HepG2 (cell line): Measurements from ENCODE around the gene C9orf85. TPM values are rescaled to one million over a fixed set of nuclear protein-coding genes. Genes with fewer than 3 reads are reported as not detected.

Source experiments
- CEBPB ChIP-seq: IDR thresholded peaks from 2 replicates; pipeline ENCODE4 v1.6.1; 2011; ENCODE audit warnings: low read depth, low read length, improper control_type of control experiment, borderline replicate concordance
- FOSL1 ChIP-seq: sonication (generic); formaldehyde crosslinking; IDR thresholded peaks from 2 replicates; pipeline ENCODE4 v1.9.0; 2021; ENCODE audit warnings: missing genetic modification reagents, borderline replicate concordance
- GZF1 ChIP-seq: sonication (generic); formaldehyde crosslinking; IDR thresholded peaks from 2 replicates; pipeline ENCODE4 v1.5.1; 2020; ENCODE audit warnings: mild to moderate bottlenecking, missing genetic modification reagents
- HDAC2 ChIP-seq: sonication (generic); formaldehyde crosslinking; IDR thresholded peaks from 2 replicates; pipeline ENCODE4 v1.4.0; 2020; ENCODE audit warnings: missing genetic modification reagents
- HIVEP1 ChIP-seq: sonication (generic); formaldehyde crosslinking; IDR thresholded peaks from 2 replicates; pipeline ENCODE4 v1.4.0; 2020; ENCODE audit warnings: mild to moderate bottlenecking, missing genetic modification reagents
- KDM1A ChIP-seq: IDR thresholded peaks from 2 replicates; pipeline ENCODE4 v1.6.1; 2016; ENCODE audit warnings: missing compliant biosample characterization
- MTA1 ChIP-seq: sonication (generic); formaldehyde crosslinking; IDR thresholded peaks from 2 replicates; pipeline ENCODE4 v1.4.0; 2020; ENCODE audit warnings: missing genetic modification reagents, mild to moderate bottlenecking, borderline replicate concordance
- NAIF1 ChIP-seq: sonication (generic); formaldehyde crosslinking; IDR thresholded peaks from 2 replicates; pipeline ENCODE4 v1.5.0; 2020; ENCODE audit warnings: mild to moderate bottlenecking, missing genetic modification reagents, borderline replicate concordance
- PITX1 ChIP-seq: sonication (generic); formaldehyde crosslinking; IDR thresholded peaks from 2 replicates; pipeline ENCODE4 v1.5.1; 2020; ENCODE audit warnings: mild to moderate bottlenecking, missing genetic modification reagents
- RNF2 ChIP-seq: fragments of 450-650 bp; conservative IDR thresholded peaks from 2 replicates; pipeline ENCODE4 v1.6.1; 2016; ENCODE audit warnings: low read depth
- SNAPC2 ChIP-seq: sonication (generic); formaldehyde crosslinking; IDR thresholded peaks from 2 replicates; pipeline ENCODE4 v1.8.1; 2022; ENCODE audit warnings: mild to moderate bottlenecking, missing genetic modification reagents
- SOX13 ChIP-seq, 3 experiments: fragments of 450-650 bp in 1 of 3; sonication (generic) in 1 of 3; formaldehyde crosslinking in 1 of 3; IDR thresholded peaks in 2 of 3; conservative IDR thresholded peaks in 1 of 3; 2 replicates each; pipeline versions ENCODE4 v1.5.0 to v1.6.1; 2016 to 2020; ENCODE audit warnings: antibody characterized with exemption in 1 of 3, mild to moderate bottlenecking in 1 of 3, missing compliant biosample characterization in 1 of 3, missing genetic modification reagents in 1 of 3, moderate library complexity in 1 of 3
- ZFP36 ChIP-seq: fragments of 150-350 bp; IDR thresholded peaks from 2 replicates; pipeline ENCODE4 v1.6.1; 2018; ENCODE audit warnings: borderline replicate concordance, low read length, low read depth; ENCODE audit not compliant: partially characterized antibody
- ZMYM2 ChIP-seq: sonication (generic); formaldehyde crosslinking; IDR thresholded peaks from 2 replicates; pipeline ENCODE4 v1.8.0; 2022; ENCODE audit warnings: mild to moderate bottlenecking, missing genetic modification reagents
- ZNF263 ChIP-seq: sonication (generic); formaldehyde crosslinking; IDR thresholded peaks from 2 replicates; pipeline ENCODE4 v1.4.0; 2020; ENCODE audit warnings: missing genetic modification reagents
- ZNF441 ChIP-seq: sonication (generic); formaldehyde crosslinking; IDR thresholded peaks from 2 replicates; pipeline ENCODE4 v1.7.0; 2021; ENCODE audit warnings: missing genetic modification reagents, borderline replicate concordance
- ZNF460 ChIP-seq: sonication (generic); formaldehyde crosslinking; IDR thresholded peaks from 2 replicates; pipeline ENCODE4 v1.5.1; 2020; ENCODE audit warnings: missing genetic modification reagents, mild to moderate bottlenecking, borderline replicate concordance
- ZNF468 ChIP-seq: sonication (generic); formaldehyde crosslinking; IDR thresholded peaks from 2 replicates; pipeline ENCODE4 v1.8.0; 2022; ENCODE audit warnings: mild to moderate bottlenecking, moderate library complexity, missing genetic modification reagents
- ZNF713 ChIP-seq: sonication (generic); formaldehyde crosslinking; IDR thresholded peaks from 2 replicates; pipeline ENCODE4 v1.4.0; 2020; ENCODE audit warnings: mild to moderate bottlenecking, missing genetic modification reagents
- polyA plus RNA-seq, 8 experiments: library from polyadenylated mRNA; depleted of rRNA in 3 of 8; stranded (reverse) in 7 of 8; unstranded in 1 of 8; fragments of >200 nt; fragmentation: Illumina TruSeq in 4 of 8; extraction: Trizol in 4 of 8; gene quantifications; 2 replicates each; pipeline versions ENCODE4 v1.2.1 to v1.2.3, GENCODE V29; 2011 to 2016; ENCODE audit warnings: low read depth in 4 of 8, missing spikeins in 1 of 8, mixed read lengths in 1 of 8; ENCODE audit not compliant: insufficient read depth in 1 of 8
- total RNA-seq, 5 experiments: library from RNA; depleted of rRNA; stranded (reverse); fragments of >200 nt; fragmentation: Illumina TruSeq; extraction: Trizol; gene quantifications; 2 replicates each; pipeline ENCODE4 v1.2.3, GENCODE V29; 2016; ENCODE audit warnings: low read depth in 1 of 5
- TF ChIP-seq, protein P1 (sequence below): sonication (generic); formaldehyde crosslinking; IDR thresholded peaks from 2 replicates; pipeline ENCODE4 v1.5.0; 2020; ENCODE audit warnings: mild to moderate bottlenecking, missing genetic modification reagents
- TF ChIP-seq, protein P2 (sequence below): sonication (generic); formaldehyde crosslinking; IDR thresholded peaks from 2 replicates; pipeline ENCODE4 v1.4.0; 2020; ENCODE audit warnings: missing genetic modification reagents, borderline replicate concordance
- TF ChIP-seq, protein P3 (sequence below): IDR thresholded peaks from 2 replicates; pipeline ENCODE4 v1.6.1; 2016; ENCODE audit warnings: missing compliant biosample characterization, missing genetic modification reagents, borderline replicate concordance

The C9orf85 gene
- total and polyA plus RNA-seq, 2 of the 13 experiments (the other 11 are each of a cell fraction or from before 2014, with no cell fraction given) = 9.9 to 13.9 TPM

DNA sequence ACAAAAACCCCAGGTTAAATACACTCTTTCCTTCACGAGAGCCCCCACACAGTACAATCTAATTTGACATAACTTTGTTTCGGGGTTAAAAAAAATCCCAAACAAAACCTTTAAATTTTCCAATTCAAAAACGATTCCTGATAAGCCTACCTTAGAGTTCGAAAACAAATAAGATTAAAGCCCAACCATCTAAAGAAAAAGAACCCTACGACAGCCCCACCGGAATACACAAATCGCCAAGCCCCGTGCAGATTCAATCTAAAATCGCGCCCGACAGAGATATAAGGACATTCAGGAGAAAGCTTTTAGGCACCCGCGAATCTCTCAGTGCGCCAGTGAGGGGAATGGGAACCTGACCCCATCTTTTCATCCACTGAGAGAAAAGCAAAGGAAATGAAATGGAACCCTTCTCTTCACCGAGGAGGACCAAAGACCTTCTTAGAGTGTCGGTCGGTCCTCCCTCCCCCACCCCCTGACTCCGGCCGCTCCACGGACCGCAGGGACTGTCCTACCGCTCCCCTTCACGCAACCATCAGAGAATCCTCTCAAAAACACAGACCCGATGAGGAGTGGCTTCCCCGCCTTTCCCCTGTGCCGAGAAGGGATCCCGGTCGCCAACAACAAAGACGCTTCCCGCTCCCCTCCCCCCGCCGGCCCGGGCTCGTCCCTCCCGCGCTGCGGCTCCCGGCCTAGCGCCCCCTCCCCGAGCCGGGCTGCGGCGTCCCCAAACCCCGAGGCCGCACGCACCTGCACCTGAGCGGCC is 1.4 kb upstream of the C9orf85 start (continued):
- TF ChIP-seq HDAC2 (CRISPR knock-in tag) = no peak
- TF ChIP-seq ZNF460 = no peak
- TF ChIP-seq SNAPC2 (CRISPR knock-in tag) = no peak
- TF ChIP-seq, protein P1, sequence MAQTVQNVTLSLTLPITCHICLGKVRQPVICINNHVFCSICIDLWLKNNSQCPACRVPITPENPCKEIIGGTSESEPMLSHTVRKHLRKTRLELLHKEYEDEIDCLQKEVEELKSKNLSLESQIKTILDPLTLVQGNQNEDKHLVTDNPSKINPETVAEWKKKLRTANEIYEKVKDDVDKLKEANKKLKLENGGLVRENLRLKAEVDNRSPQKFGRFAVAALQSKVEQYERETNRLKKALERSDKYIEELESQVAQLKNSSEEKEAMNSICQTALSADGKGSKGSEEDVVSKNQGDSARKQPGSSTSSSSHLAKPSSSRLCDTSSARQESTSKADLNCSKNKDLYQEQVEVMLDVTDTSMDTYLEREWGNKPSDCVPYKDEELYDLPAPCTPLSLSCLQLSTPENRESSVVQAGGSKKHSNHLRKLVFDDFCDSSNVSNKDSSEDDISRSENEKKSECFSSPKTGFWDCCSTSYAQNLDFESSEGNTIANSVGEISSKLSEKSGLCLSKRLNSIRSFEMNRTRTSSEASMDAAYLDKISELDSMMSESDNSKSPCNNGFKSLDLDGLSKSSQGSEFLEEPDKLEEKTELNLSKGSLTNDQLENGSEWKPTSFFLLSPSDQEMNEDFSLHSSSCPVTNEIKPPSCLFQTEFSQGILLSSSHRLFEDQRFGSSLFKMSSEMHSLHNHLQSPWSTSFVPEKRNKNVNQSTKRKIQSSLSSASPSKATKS (CRISPR knock-in tag) = no peak
- TF ChIP-seq PITX1 (CRISPR knock-in tag) = no peak
- no peak for TF ChIP-seq ZFP36
- no peak for TF ChIP-seq FOSL1 (CRISPR knock-in tag)
- no peak for TF ChIP-seq KDM1A (CRISPR knock-in tag)
- TF ChIP-seq HIVEP1 (CRISPR knock-in tag) = no peak
- TF ChIP-seq RNF2 = no peak
- TF ChIP-seq ZNF441 (CRISPR knock-in tag) = no peak
- TF ChIP-seq, protein P2, sequence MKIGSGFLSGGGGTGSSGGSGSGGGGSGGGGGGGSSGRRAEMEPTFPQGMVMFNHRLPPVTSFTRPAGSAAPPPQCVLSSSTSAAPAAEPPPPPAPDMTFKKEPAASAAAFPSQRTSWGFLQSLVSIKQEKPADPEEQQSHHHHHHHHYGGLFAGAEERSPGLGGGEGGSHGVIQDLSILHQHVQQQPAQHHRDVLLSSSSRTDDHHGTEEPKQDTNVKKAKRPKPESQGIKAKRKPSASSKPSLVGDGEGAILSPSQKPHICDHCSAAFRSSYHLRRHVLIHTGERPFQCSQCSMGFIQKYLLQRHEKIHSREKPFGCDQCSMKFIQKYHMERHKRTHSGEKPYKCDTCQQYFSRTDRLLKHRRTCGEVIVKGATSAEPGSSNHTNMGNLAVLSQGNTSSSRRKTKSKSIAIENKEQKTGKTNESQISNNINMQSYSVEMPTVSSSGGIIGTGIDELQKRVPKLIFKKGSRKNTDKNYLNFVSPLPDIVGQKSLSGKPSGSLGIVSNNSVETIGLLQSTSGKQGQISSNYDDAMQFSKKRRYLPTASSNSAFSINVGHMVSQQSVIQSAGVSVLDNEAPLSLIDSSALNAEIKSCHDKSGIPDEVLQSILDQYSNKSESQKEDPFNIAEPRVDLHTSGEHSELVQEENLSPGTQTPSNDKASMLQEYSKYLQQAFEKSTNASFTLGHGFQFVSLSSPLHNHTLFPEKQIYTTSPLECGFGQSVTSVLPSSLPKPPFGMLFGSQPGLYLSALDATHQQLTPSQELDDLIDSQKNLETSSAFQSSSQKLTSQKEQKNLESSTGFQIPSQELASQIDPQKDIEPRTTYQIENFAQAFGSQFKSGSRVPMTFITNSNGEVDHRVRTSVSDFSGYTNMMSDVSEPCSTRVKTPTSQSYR = peak; percentile 83
- no peak for TF ChIP-seq ZMYM2
- no peak for TF ChIP-seq ZNF468 (CRISPR knock-in tag)
- TF ChIP-seq MTA1 (CRISPR knock-in tag) = no peak
- TF ChIP-seq ZNF713 (CRISPR knock-in tag) = no peak
- TF ChIP-seq CEBPB = no peak
- no peak for TF ChIP-seq GZF1 (CRISPR knock-in tag)
- TF ChIP-seq, protein P3, sequence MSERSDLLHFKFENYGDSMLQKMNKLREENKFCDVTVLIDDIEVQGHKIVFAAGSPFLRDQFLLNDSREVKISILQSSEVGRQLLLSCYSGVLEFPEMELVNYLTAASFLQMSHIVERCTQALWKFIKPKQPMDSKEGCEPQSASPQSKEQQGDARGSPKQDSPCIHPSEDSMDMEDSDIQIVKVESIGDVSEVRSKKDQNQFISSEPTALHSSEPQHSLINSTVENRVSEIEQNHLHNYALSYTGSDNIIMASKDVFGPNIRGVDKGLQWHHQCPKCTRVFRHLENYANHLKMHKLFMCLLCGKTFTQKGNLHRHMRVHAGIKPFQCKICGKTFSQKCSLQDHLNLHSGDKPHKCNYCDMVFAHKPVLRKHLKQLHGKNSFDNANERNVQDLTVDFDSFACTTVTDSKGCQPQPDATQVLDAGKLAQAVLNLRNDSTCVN (CRISPR knock-in tag) = no peak
- TF ChIP-seq SOX13 (IDR thresholded peaks at IDR 0.05) = no peak
- TF ChIP-seq SOX13 (CRISPR knock-in tag; conservative IDR thresholded peaks at IDR 0.05 in 1 of 2, IDR thresholded peaks at IDR 0.05 in 1 of 2) = 0 out of 4 replicates have a peak, but pooled peaks of 1 of the 2 experiments have one; percentile 6
- 0 out of 2 replicates have a peak, but pooled peaks have one; percentile 11 for TF ChIP-seq NAIF1 (CRISPR knock-in tag)
- peak; percentile 58; the same call in 1 of the 2 replicates for TF ChIP-seq ZNF263 (CRISPR knock-in tag)
